ENCODE measurements around the gene SMYD2.

The SMYD2 gene

GRCh38 chr1:214384373-214385079 is 103.6 kb downstream of the SMYD2 start:
- TF ChIP-seq CTCF (IDR thresholded peaks at IDR 0.05; ENCODE audit: borderline replicate concordance, extremely low read depth, low read length, poor library complexity, severe bottlenecking) = no peak
- TF ChIP-seq EZH2 (IDR thresholded peaks at IDR 0.05; ENCODE audit: borderline replicate concordance, low read depth, low read length, severe bottlenecking) = no peak
- Histone ChIP-seq H2AFZ (ENCODE audit: low read depth, low read length) (no peak overlapping the region), H3K9me3 (ENCODE audit: insufficient read depth, low read length, severe bottlenecking) (no peaks in the 10 kb centered on the region), H3K4me1 (ENCODE audit: insufficient read depth, low read length) (no peaks in the 10 kb centered on the region), H4K20me1 (ENCODE audit: insufficient read depth, low read length) (no peaks in the 10 kb centered on the region), H3K4me2 (ENCODE audit: insufficient read depth, low read length) (no peak overlapping the region), H3K27ac (ENCODE audit: low read length) (no peak overlapping the region), H3K4me3 (ENCODE audit: low read depth in 1 of 2, low read length in 2 of 2) (no peak overlapping the region), H3K36me3 (ENCODE audit: insufficient read depth, low read length) (peaks cover 14% of the 10 kb centered on the region; the same call in 1 of the 2 replicates), H3K79me2 (ENCODE audit: insufficient read depth, low read length) (no peaks in the 10 kb centered on the region), H3K9ac (ENCODE audit: low read depth, low read length) (no peak overlapping the region), H3K27me3 (ENCODE audit: insufficient read depth, low read length, poor library complexity) (no peaks in the 10 kb centered on the region)
- DNase-seq (no peak), ATAC-seq (ENCODE audit: insufficient read depth, low read depth) (no peak)

- no peak overlapping the region for H3K9ac ChIP-seq (ENCODE audit: low read depth, low read length)
- H2AFZ ChIP-seq (ENCODE audit: low read depth, low read length) = no peak overlapping the region
- H3K79me2 ChIP-seq (ENCODE audit: insufficient read depth, low read length) = no peaks in the 10 kb centered on the region
- no peaks in the 10 kb centered on the region for H3K9me3 ChIP-seq (ENCODE audit: insufficient read depth, low read length, severe bottlenecking)
- H3K27me3 ChIP-seq (ENCODE audit: insufficient read depth, low read length, poor library complexity) = no peaks in the 10 kb centered on the region
- no peak for TF ChIP-seq CTCF (IDR thresholded peaks at IDR 0.05; ENCODE audit: borderline replicate concordance, extremely low read depth, low read length, poor library complexity, severe bottlenecking)
- peaks cover 14% of the 10 kb centered on the region; the same call in 1 of the 2 replicates for H3K36me3 ChIP-seq (ENCODE audit: insufficient read depth, low read length)
- H3K4me2 ChIP-seq (ENCODE audit: insufficient read depth, low read length) = no peak overlapping the region
- H3K4me3 ChIP-seq (ENCODE audit: low read depth in 1 of 2, low read length in 2 of 2) = no peak overlapping the region
- H4K20me1 ChIP-seq (ENCODE audit: insufficient read depth, low read length) = no peaks in the 10 kb centered on the region
- DNase-seq = no peak
- no peaks in the 10 kb centered on the region for H3K4me1 ChIP-seq (ENCODE audit: insufficient read depth, low read length)
- no peak for ATAC-seq (ENCODE audit: insufficient read depth, low read depth)
- no peak overlapping the region for H3K27ac ChIP-seq (ENCODE audit: low read length)
Measured at GRCh38 chr1:214385428-214385827, 104.5 kb downstream of the SMYD2 start.

GRCh38 chr1:214386333-214386732 is 105.4 kb downstream of the SMYD2 start:
- DNase-seq = no peak
- no peak overlapping the region for H3K27ac ChIP-seq (ENCODE audit: low read length)
- H3K4me2 ChIP-seq (ENCODE audit: insufficient read depth, low read length) = no peak overlapping the region
- ATAC-seq (ENCODE audit: insufficient read depth, low read depth) = no peak
- H3K9me3 ChIP-seq (ENCODE audit: insufficient read depth, low read length, severe bottlenecking) = no peaks in the 10 kb centered on the region
- no peak overlapping the region for H3K4me3 ChIP-seq (ENCODE audit: low read depth in 1 of 2, low read length in 2 of 2)
- H2AFZ ChIP-seq (ENCODE audit: low read depth, low read length) = no peak overlapping the region
- TF ChIP-seq CTCF (IDR thresholded peaks at IDR 0.05; ENCODE audit: borderline replicate concordance, extremely low read depth, low read length, poor library complexity, severe bottlenecking) (no peak), EZH2 (IDR thresholded peaks at IDR 0.05; ENCODE audit: borderline replicate concordance, low read depth, low read length, severe bottlenecking) (no peak)
- H3K36me3 ChIP-seq (ENCODE audit: insufficient read depth, low read length) = peaks cover 14% of the 10 kb centered on the region; the same call in 1 of the 2 replicates
- no peak overlapping the region for H3K9ac ChIP-seq (ENCODE audit: low read depth, low read length)
- no peaks in the 10 kb centered on the region for H3K79me2 ChIP-seq (ENCODE audit: insufficient read depth, low read length)
- H4K20me1 ChIP-seq (ENCODE audit: insufficient read depth, low read length) = no peaks in the 10 kb centered on the region
- H3K27me3 ChIP-seq (ENCODE audit: insufficient read depth, low read length, poor library complexity) = no peaks in the 10 kb centered on the region
- H3K4me1 ChIP-seq (ENCODE audit: insufficient read depth, low read length) = no peaks in the 10 kb centered on the region

Measured in DND-41 (cell line).